Inflammatory macrophage (primary cell): ENCODE data around the gene EPB41L1.
A peak's percentile ranks its signal among the peaks of the same experiment; 100 is the strongest.

Experiments
- DNase-seq, 2 donors: peaks; one replicate each; pipeline ENCODE4 v3.0.0-alpha.2; 2020 to 2022

Gene EPB41L1

DNA sequence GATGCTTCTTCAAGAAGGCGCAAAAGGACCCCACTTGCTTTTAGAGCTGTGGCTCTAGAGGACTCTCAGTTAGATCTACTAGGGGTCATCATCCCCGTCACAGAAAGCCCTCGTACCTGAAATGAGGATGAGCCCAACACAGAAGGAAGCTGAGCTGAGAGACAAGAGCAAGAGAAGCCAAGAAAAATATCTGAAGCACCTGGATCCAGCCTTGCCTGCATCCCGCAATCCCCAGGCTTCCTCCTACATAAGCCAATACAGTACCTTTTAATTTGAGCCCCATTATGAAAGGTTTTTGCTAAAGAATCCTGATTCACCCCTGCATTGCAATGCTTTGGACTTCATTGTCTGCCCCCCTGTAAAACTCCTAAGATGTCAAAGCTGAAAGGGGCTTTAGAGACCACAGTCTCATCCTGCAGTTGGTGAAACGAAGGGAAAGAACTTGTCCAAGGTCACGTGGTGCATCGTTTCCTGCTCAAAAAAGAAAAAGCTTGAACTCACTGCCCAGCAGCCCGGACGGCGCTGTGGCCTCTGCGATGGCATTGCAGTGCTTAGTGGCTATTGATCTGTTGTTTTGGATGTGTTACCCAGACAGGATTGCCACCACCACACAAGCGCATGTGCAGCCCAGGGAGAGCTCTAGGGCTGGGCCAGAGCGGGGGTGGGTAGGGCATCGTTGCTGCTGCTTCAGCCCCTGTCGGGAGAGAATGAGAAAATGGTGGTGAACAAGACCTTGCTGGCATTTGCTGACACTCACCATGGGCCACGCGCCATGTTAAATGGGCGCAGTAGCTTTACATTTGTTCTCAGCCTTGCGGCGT lies 110.1 kb downstream of the EPB41L1 start:
- DNase-seq, result no peak

DNA sequence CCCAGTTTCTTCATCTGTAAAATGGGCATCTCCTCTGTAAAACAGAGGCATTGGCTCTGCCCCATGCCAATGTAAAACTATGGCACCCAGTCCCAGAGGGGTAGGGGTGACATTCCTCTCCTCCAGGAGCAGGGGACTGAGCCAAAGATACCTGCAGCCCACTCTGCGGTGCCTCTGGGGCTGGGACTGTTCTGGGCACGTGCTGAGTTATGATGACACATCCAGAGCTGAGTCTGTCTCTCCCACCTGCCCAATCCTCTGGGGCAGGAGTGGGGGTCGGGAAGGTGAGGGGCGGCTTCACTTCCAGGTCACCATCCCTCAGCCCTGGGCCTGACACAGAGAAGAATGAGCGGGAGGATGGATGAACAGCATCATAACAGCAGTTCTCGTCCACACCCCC lies 111.6 kb downstream of the EPB41L1 start:
- DNase-seq, result no peak

DNA sequence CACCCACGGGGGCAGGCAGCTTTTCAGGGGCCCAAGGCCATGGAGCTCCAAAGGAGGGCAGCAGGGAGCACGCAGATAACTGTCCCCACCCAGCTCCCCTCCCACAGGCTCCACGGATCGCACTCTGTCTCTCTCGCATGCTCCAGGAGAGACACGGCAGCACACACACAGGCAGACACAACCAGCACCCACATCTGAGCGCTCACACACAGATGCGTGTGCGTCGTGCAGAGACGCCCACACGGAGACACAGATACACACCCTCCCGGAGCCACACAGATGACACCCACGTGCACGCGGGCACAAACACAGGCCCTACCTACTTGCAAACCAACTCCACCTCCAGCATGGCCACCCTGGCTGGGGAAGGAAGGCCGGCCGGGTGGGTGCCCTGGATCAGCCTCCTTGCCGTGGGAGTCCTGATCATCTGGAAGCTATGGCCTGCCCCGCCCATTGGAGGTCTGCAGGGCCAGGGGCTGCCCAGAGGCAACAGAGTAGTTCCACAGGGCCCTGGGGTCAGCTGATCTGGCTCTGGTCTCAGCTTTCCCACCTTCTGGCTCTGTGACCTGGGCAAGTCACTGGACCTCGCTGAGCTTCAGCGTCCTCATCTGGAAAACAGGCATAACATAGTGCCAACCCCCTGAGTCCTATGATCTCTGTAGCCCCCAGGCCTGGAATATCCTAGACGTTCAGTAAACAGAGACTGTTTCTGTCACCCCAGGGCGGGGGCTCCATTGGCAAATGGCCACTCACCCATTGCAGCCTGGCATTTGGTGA lies 113.3 kb downstream of the EPB41L1 start:
- DNase-seq, result no peak

DNA sequence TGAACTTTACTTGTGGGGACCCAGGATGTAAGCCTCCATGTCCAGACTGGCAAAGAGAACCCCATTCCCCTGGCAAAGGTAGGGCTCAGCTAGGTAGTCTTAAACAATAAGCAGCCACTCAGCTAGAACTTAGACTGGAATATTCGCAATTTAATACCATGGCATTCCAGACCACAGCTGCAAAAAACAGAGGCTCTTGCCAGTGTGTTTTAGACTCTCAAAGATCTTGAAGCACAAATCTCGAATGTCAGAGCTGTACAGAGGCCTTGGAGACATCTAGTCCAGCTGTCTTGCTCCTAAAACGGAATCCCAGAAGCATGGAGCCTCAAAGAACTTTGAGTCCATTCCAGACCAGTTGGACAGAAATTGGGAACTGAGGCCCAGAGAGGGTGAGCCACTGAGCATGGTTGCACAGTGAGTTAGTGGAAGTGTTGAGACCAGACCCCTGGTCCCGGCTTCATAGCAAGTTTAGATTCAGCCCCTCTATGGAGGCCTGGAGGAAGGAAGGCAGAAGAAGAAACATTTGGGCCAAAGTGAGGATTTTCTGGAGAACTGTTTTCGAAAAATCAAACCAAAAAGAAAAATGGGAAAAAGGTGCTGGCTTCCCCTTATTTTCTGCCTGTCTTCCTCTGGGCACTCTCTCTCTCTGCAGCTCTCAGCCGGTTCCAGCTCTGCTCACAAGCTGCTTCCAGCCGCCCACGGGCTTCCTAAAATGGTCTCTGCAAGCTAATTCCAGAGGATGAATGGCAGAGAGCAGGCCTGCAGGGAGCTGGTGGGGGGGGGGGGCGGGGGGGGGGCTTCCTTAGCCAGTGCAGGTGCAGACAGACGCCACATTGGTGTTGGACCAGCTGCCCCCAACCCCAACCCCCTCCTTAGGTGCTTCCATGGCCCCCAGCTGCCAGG lies 114.2 kb downstream of the EPB41L1 start:
- no peak for DNase-seq

DNA sequence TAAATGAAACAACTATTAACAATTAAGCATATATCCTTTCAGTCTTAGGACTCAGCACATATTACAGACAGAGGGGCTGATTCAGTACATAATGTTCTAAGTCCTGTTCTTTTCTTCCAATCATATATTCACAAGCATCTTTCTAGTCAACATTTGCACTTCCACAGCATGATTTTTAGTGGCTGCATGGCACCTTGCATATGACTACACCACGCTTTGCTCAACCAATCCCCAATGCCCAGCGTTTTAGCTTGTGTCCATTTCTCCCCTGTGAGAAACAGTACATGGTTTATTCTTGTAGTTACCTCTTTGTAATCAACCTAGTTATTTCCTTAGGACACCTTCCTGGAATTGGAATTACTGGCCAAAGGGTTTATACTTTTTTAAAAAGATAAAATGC lies 115.0 kb downstream of the EPB41L1 start:
- no peak for DNase-seq

DNA sequence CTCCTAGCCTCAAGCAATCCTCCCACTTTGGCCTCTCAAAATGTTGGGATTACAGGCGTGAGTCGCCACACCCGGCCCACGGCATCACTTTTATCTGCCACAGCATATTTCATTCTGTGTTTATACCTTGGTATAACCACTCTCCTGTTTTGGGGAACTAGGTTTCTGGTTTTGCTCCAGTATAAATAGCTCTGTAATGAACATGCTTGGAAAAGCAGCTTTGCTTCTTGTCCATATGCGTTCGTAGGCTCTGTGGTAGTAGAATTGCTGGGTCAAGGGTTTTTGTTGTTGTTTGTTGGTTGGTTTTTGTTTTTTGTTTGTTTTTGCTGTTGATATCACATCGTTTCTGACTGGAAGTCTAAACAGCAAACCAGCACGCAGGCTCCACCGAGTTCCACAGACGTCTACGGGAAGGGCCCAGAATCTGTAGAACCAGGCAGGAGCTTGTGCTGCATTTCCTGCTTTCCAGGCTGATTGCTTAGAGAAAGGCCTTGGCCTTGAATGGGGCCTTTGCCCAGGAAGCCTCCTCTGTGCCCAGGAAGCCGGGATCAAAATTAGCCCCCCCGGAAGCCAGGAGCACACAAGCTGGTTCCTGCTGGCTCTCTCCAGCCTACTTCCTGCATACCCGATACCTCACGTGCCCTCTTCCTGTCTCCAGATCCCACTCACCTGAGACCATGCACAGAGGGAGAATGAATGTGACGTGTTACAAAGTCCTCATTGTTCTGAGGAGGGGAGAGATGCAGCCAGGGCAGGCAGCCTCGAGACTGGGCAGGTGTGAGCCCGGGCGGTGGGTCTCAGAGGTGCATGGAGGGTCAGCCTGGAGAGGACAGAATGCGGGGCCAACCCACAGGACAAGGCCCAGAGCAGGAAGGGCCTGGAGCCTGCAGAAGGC lies 116.5 kb downstream of the EPB41L1 start:
- DNase-seq, result no peak

DNA sequence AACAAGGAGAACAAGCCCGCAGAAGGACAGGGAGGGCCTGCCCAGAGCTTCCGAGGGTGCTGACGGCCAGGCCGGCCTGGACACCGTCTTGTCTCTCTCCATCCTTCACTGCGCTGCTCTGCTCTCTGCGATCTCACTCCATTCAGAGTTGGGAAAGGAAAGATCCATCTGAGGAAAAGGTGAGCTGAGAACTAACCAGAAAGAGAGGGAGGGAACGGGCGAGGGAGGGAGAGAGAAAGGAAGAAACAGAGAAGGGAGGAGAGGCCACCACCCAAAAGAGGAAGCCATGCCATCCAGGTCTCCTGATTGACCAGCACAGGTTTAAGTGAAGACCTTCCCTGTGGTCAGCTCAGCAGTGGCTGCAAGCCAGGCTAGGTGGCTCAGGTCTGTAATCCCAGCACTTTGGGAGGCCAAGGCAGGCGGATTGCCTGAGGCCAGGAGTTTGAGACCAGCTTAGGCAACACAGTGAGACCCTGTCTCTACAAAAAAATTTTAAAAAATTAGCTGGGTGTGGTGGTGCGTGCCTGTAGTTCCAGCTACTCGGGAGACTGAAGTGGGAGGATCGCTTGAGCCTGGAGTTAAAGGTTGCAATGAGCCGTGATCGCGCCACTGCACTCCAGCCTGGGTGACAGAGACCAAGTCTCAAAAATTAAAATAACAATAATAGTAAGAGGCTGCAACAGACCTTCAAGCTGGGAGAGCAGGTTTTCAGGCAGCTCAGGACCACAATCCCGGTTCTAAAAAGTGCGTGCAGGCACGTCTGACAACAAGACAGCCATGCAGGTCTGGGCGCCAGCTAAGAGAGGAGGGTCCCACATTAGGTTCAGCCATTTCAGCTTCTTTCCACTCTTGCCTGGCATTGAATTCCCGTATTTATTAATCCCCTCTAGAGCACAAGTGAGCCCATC lies 117.4 kb downstream of the EPB41L1 start:
- no peak for DNase-seq

DNA sequence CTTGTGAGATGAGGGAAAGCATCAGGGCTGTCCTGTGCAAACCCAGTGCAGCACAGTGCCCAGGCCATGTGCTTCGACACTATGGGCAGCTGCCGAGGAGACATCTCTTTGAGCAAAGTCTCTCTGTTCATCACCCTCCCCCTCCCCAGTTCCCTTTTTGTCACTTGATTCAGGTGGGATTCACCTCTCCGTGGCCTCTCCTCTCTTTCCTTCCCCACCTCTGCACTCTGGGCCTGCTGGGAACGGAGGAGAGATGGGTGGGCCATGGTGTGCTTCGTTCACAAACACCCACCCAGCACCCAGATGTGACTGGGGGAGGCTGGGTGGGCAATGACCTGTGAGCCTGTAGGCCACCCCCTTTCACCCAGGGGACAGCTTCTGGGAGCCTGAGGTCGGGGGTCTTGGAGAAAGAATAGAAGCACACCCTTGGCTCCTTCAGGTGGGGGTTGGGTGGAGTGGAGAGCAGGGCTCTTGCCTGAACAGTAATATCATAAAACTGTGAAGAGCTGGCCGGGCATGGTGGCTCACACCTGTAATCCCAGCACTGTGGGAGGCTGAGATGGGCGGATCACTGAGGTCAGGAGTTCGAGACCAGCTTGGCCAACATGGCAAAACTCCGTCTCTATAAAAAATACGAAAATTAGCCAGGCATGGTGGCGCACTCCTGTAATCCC lies 118.1 kb downstream of the EPB41L1 start:
- DNase-seq, result no peak

DNA sequence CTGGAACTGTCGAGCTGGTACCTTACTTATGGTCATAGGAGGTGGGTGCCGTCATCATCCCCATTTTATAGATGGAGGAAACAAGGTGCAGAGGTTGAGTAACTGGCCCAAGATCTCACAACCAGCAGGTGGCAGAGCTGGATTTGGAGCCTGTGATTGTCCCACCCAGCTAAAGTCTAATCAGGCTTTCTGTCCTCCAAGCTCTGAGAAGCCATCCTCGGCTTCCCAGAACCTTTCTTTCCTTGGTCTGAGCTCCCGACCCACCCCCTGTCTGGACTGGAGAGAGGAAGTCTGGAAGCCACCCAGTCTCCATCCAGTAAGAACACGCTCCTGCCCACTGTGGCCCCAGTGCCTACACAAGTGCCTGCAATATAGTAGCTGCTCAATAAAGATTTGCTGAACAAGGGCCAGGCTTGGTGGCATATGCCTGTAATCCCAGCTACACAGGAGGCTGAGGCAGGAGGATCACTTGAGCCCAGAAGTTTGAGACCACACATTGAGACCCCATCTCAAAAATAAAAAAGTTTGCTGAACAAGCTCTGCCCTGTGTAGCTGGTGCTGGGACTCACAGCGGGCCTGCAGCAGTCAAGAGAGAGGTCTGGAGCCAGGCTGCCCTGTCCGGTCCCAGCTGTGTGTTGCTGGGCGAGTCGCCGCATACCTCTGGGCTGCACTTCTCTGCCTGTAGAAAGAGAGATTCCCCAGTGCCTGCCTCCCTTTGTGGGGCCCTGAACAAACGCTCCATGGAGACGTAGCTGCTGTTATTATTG lies 119.1 kb downstream of the EPB41L1 start:
- DNase-seq, result peak in 1 of 2 donors; percentile 16

DNA sequence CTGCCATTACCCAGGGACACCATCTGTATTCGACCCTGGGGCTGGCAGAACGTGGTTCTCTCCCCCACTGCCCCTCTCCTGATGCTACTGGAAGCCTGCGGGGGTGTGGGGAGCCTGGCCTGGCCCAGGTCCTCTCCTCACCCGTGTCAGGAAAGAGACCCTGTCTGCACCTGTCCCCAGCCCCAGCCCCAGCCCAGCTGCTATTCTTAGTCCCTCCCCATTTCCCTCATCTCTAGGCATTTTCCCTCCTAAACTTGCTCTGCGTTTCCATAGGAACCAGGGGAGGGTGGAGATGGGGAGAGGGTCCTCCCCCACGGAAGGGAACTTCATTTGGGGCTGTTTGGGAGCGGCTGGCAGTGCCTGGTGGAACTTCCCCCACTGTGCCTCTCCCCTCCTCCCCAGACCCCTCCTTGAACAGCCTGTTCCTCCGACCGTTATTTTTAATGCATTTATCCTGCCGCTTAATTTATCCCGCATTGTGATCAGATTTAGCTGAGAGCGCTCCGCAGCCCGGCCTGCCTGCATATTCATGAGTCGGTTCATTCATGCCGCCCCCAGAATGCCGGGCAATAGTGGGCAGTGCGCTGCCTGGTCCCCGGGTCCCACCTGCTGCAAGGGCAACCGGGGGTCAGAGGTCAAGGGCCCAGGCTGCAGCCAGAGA lies 119.8 kb downstream of the EPB41L1 start:
- no peak for DNase-seq

DNA sequence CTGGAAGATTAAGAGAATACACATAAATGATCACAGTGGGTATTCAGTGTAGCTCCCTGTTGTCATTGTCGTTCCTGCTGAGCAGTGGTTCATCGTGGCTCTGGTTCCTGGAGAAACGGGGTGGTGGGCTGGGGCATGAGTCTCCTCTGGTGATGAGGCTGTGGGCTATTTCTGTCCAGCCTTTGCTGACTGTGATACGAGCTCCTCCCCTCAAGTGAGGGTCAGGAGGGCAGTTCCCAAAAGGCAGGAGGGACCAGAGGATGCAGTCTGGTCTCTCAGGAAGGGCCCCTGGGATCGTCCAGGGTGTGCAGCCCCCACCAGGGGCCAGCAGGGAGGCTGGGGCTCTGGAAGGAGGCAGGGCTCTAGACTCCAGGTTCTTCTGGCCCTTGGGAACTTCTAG lies 120.5 kb downstream of the EPB41L1 start:
- no peak for DNase-seq

DNA sequence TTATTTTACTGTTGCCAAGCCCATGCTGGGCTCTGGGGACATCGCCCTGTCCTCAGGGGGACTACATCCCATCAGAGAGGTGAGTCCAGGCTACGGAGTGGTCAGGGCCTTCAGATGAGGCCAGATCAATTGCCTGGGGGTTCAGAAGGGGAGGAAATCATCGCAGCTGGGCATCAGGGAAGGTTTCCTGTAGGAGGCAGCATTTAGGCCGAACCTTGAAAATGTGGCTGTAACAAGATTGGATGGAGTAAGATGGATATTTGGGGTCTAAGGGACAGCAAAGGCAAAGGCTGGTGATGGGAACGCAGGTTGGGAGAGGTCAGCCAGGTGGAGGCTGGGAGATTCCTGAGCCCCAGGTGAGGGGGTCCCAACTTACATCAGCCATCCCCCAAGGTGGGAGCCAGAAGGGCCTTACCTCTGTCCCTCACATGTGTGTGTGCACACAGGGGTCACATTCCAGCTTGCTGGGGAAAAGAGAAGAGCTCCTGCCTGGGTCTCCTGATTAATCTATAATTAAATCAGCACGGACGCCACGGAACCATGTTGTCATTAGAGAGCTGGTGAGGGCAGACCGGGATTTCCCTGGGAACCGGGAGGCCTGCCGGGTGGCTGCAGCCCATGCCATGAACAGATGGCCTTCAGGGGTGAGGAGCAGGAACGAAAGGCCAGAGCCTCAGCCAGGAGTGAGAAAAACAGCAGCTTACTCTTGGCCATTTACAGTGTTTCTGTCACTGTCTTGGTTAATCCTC lies 121.1 kb downstream of the EPB41L1 start:
- DNase-seq, result no peak

DNA sequence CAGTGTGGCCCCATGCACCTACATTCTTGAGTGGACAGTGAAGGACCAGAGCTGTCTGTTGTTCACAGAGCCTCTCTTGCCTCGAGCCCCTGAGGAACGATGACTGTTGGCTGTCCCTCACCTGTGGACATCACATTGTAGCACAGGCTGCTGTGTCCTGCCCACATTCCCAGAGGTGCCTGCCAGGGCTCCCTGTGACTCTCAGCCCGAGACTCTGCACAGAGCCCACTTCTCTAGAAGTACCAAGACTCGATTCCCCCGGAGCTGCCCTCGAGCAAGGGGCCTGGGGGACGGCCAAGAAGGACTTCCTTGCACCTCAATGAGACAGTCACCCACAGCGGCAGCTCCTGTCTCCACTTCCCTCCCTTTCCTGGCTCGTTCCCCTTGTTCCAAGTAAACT lies 123.0 kb downstream of the EPB41L1 start:
- no peak for DNase-seq

DNA sequence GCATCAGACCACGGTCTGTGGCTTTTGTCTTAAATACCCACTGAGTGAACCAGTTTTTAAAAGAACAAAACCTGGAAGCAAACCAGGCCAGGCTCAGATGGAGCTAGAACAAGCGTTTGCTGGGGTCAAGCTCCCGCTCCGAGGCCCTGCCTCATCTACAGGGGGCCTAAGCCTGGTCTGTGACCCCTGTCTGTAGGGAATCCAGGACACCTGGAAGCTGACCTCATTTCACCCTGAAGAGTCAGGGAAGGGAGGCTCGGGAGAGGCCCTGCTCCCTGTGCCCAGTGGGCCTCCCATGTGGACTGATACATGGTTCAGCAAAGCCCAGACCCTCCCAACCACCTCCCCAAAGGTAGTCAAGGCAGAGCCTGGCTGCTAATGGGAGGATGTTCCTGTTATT lies 124.8 kb downstream of the EPB41L1 start:
- DNase-seq, result no peak

DNA sequence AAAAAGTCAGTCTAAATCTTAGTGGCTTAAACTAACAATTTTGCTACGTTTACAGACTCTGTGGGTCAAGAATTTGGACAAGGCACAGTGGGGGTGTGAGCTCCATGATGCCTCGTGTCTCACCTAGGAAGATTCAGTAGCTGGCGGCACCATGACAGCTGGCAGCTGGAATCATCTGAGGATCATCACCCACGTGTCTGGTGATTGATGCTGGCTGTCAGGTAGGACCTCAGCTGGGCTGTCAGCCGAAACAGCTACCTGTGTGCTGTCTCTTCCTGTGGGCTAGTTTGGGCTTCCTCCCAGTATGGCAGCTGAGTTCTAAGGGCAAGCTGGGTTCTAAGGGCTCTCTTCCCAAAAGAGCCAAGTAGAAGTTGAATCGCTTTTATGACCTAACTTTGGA lies 125.2 kb downstream of the EPB41L1 start:
- DNase-seq, result no peak

DNA sequence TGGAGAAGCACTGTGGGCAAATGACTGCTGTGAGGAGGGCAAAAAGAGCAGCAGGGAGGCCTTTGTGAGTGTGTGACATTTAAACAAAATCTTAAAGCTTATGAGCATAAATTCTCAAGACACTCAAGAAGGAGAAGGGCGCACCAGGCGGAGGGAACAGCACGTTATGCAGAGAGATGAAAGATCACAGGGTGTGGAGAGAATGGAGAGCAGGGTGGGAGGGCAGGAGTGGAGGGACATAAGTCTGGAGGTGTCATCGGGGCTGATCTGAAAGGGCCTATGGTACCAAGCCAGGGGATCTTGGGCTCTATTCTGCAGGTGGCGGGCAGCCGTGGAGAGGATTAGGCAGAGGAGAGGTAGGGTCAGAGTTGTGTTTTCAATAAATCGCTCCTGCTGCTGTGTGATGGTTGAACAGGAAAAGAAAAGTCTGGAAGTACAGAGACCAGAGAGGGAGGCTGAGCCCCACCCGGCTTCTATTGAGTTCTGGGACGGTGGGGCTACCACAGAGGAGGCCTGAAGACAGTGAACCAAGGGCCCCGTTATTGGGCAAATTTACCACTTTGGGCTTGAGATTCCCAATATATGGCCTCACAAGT lies 127.3 kb downstream of the EPB41L1 start:
- DNase-seq, result no peak
